Measurements from ENCODE around the gene OXSR1.
A peak's percentile ranks its signal among the peaks of the same experiment; 100 is the strongest.
"Not testable (repeated sequence)": the region's sequence is repeated elsewhere in the genome, so short reads cannot be mapped to it uniquely, and the experiment has no call there.

OXSR1 gene

DNA sequence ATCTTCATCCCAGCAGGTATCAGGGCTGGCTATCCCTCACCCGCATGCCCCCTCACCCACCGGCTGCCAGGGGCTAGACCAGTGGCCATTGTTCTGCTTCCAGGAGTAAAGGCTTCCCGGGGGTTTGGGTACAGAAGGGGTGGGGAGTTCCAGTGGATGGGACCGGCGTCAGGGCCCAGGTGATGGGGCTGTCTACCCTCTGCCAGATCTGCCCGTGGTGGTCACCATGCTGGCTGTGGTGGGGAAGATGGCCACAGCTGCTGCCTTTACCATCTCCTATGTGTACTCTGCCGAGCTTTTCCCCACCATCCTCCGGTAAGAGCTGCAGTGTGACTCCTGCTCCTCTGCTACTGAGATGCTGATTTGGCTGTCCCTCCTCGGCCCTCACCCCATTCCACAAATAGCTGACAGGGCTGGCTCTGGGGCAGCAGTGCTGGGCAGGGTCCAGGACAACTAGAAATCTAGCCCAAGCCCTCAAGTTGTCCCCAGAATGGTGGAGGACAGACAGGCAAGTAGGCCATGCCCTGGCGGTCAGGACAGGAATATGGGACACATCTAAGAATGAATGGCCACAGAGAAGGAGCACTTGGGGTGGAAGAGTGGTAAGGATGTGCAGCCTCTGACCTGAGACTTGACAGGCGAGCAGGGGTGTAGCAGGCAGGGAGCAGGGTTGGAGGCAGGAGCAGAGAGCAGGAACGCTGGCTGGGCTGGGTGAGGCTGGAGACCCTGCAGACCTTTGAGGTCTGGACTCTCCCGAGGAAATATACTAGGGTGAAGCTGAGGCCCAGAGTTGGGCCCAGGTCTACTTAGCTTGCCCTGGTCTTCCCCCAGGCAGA, 111.0 kb downstream of the OXSR1 start:
- no peak for FAIRE-seq

- FAIRE-seq, result no peak
Observed at GRCh38 chr3:38276917-38277630, 111.7 kb downstream of the OXSR1 start.

- FAIRE-seq, result no peak
Observed at GRCh38 chr3:38278841-38279240, 113.5 kb downstream of the OXSR1 start.

DNA sequence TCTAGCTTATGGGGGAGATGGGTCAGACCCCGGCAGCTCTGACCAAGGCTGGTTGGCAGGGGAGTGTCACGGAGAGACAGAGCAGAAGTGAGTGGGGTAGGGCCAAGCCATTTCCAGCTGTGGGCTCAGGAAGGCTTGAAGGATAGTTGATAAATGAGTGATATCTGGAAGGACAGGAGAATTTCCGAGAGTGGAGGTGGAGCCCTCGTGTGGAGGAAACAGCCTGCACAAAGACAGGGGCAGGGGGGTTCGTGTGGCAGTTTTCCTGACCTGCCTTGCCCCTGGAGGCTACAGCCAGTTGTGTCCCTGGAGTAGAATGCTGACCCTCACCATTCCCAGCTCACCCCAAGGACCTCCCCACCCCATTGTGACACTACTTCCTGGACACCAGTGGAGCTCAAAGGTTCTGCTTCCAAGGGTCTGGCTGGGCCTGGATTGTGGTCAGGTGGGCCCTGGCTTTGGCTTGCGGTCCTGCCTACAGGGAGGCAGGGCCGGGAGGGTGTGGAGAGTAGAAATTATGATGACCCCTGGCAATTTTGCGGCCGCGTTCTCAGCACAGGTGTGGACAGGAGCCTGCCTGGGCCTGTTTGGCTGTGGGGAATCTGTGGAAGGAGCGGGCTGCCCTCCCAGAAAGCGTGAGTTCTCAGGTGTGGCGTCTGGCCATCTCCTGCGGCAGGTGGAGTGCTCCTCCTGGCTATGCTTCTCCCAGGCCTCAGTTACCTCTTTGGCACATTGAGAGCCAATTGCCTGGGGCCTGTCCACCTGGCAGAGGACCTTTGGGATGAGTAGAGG, 116.8 kb downstream of the OXSR1 start, which contains the start of gene SLC22A14:
SLC22A14 (plus strand) TSS at position 400 of the 792 bp plus-strand sequence. CDS start 23,733 bp downstream, outside the sequence.
- no peak for FAIRE-seq

- FAIRE-seq, result peak; percentile 72
Observed at GRCh38 chr3:38283810-38284755, 118.7 kb downstream of the OXSR1 start.

GRCh38 chr3:38284756-38285150, 119.4 kb downstream of the OXSR1 start:
- FAIRE-seq, result no peak

- FAIRE-seq, result not testable (repeated sequence)
Observed at GRCh38 chr3:38289286-38290217, 124.2 kb downstream of the OXSR1 start.

GRCh38 chr3:38297053-38297452, 131.7 kb downstream of the OXSR1 start:
- FAIRE-seq, result not testable (repeated sequence)

DNA sequence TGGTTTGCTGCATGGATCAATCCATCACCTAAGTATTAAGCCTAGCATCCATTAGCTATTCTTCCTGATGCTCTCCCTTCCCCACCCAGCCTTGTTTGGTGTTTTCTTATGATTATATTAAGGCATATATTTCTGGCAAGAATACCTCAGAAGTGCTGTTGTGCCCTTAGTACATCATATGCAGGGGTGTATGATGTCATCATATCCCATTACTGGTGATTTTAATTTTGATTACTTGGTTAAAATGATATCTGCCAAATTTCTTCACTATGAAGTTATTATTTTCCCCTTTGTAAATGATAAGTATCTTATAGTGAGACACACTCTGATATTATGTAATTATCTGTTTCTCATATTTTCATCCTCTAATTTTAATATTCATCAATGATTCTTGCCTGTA, 132.2 kb downstream of the OXSR1 start:
- no peak for FAIRE-seq

- FAIRE-seq, result no peak
Observed at GRCh38 chr3:38297947-38298711, 132.8 kb downstream of the OXSR1 start.
